ENCODE data around the gene ANKH. TPM values are rescaled to one million over a fixed set of nuclear protein-coding genes. Genes with fewer than 3 reads are reported as not detected.

The ANKH gene
- total RNA-seq, 1 experiment from 2014 or later = 16.9 TPM

GRCh38 chr5:14901462-14902051 is 30.0 kb upstream of the ANKH start (continued):
- TF ChIP-seq AR (CRISPR knock-in tag; IDR thresholded peaks at IDR 0.05) = no peak
- TF ChIP-seq ZNF423 (CRISPR knock-in tag; IDR thresholded peaks at IDR 0.05) = no peak
- TF ChIP-seq GABPB1 (CRISPR knock-in tag; IDR thresholded peaks at IDR 0.05) = no peak
- no peak for TF ChIP-seq ZNF425 (CRISPR knock-in tag; conservative IDR thresholded peaks at IDR 0.05)
- TF ChIP-seq HMGA2 (CRISPR knock-in tag; IDR thresholded peaks at IDR 0.05) = no peak
- no peak for TF ChIP-seq PREB (CRISPR knock-in tag; IDR thresholded peaks at IDR 0.05; ENCODE audit: borderline replicate concordance)
- no peak for TF ChIP-seq CDX4 (CRISPR knock-in tag; IDR thresholded peaks at IDR 0.05; ENCODE audit: borderline replicate concordance)

- DNase-seq (ENCODE audit: low spot score) = no peak
- Mint-ChIP-seq H3K4me3 (no peak overlapping the region), H3K4me1 (no peaks in the 10 kb centered on the region), H3K27me3 (ENCODE audit: low read depth) (no peaks in the 10 kb centered on the region), H3K27ac (no peak overlapping the region), H3K9me3 (no peaks in the 10 kb centered on the region), H3K36me3 (no peaks in the 10 kb centered on the region)
- ChIA-PET CTCF (no interaction called here), POLR2A (no interaction called here)
- no peak for ATAC-seq
- TF ChIP-seq ZNF138 (CRISPR knock-in tag; conservative IDR thresholded peaks at IDR 0.05) = no peak
- no peak for TF ChIP-seq OVOL2 (CRISPR knock-in tag; IDR thresholded peaks at IDR 0.05; ENCODE audit: borderline replicate concordance)
- TF ChIP-seq SP1 (CRISPR knock-in tag; conservative IDR thresholded peaks at IDR 0.05) = no peak
- TF ChIP-seq GTF2I (CRISPR knock-in tag; conservative IDR thresholded peaks at IDR 0.05) = no peak
- no peak for TF ChIP-seq IRF2 (CRISPR knock-in tag; IDR thresholded peaks at IDR 0.05; ENCODE audit: borderline replicate concordance, low read depth)
- no peak for TF ChIP-seq ZBTB43 (CRISPR knock-in tag; IDR thresholded peaks at IDR 0.05)
- TF ChIP-seq PRDM15 (CRISPR knock-in tag; IDR thresholded peaks at IDR 0.05) = no peak
- TF ChIP-seq PREB (CRISPR knock-in tag; IDR thresholded peaks at IDR 0.05; ENCODE audit: borderline replicate concordance) = no peak
- no peak for TF ChIP-seq TEAD1 (CRISPR knock-in tag; IDR thresholded peaks at IDR 0.05)
- no peak for TF ChIP-seq TP53 (CRISPR knock-in tag; IDR thresholded peaks at IDR 0.05)
- TF ChIP-seq USF2 (CRISPR knock-in tag; IDR thresholded peaks at IDR 0.05) = no peak
- no peak for TF ChIP-seq NFATC4 (CRISPR knock-in tag; IDR thresholded peaks at IDR 0.05)
- no peak for TF ChIP-seq ZMAT4 (CRISPR knock-in tag; IDR thresholded peaks at IDR 0.05)
These were observed 29.3 kb upstream of the ANKH start for GRCh38 chr5:14900693-14901461.
